ENCODE data around the gene NLGN1.

NLGN1 gene

DNA sequence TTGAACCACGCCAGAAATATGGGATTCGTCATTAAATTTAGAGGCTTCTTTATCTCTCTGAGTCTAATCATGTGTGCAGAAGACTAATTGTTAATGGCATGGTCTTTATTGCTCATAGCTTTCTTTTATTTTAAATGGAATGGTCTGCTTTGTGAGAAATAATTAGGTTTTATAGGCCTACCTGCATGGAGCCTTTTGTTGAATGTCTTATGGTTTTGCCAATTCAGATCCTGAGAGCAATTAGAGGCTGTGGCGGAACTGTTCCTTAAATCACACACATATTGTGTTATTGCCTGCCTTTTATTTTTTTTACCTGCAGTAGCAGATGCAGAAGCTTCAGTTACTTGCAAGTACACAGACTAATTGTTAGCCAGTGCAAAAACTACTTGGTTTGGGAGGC lies 306.2 kb downstream of the NLGN1 start:
- DNase-seq (ENCODE audit: low read depth): no peak
- no peak overlapping the region for H3K4me3 ChIP-seq (ENCODE audit: low read length)
- no peak for TF ChIP-seq CTCF (conservative IDR thresholded peaks at IDR 0.05; ENCODE audit: low read length)

DNA sequence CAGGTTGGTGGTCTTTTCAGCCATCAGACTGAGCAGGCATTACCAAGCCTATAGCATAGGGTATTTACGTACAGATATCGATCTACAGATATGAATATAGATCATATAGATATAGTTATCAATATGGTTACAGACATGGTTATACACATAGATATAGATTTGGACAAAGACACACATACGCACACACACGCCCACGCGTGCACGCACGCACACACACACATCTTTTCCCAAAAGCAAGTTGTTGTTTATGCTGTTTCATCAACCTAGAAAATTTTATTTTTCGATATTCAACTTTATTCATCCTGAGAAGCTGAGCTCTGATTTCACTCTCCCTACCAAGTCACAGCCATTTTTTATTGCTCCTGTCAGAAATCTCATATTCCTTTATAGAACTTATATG lies 309.1 kb downstream of the NLGN1 start:
- TF ChIP-seq CTCF (conservative IDR thresholded peaks at IDR 0.05; ENCODE audit: low read length): no peak
- H3K4me3 ChIP-seq (ENCODE audit: low read length): no peak overlapping the region

DNA sequence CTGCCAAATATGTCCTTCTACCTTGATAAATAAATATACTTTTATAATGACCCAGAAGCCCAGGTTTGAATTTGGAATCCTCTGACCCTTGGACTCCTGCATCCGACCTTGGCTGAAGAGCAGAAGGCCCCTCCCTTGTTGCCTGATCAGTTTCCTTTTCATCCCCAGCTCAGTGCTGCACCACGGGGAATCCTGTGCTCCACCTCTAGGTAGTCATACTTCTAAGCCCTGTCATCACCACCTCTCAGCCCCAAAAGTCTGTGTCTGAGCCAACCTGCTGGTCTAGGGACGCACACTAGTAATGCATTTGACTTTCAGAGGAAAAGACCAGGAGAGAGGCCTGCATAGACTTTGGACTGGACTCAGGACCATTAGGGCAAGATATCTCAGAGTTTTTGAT lies 310.6 kb downstream of the NLGN1 start:
- no peak for DNase-seq (ENCODE audit: low read depth)
- TF ChIP-seq CTCF (conservative IDR thresholded peaks at IDR 0.05; ENCODE audit: low read length): no peak

More for the DNA sequence above, 309.1 kb downstream of the NLGN1 start:
- DNase-seq (ENCODE audit: low read depth): no peak

DNA sequence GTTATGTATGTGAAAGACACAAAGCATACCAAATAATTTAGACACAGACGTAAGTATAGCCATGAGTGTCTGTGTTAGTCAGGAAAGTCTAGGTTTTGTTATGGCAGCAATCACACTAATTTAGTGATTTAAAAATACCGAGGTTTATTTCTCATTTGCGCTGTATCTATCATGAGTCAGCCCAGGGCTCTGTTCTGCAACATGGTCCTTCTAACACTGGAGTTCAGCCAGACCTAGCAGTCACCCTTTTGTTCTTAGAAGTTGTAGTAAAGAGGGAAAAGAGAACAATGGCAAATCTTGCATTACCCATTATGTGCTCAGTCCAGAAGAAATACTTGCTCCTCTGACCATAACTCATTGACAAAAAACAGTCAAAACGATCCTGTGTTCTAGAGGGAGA lies 311.5 kb downstream of the NLGN1 start:
- no peak for TF ChIP-seq CTCF (conservative IDR thresholded peaks at IDR 0.05; ENCODE audit: low read length)
- DNase-seq (ENCODE audit: low read depth): peak; percentile 44
- no peak overlapping the region for H3K4me3 ChIP-seq (ENCODE audit: low read length)

More for the DNA sequence above, 310.6 kb downstream of the NLGN1 start:
- no peak overlapping the region for H3K4me3 ChIP-seq (ENCODE audit: low read length)

- DNase-seq (ENCODE audit: low read depth): no peak
- no peak for TF ChIP-seq CTCF (conservative IDR thresholded peaks at IDR 0.05; ENCODE audit: low read length)
- no peak overlapping the region for H3K4me3 ChIP-seq (ENCODE audit: low read length)
These were observed 314.1 kb downstream of the NLGN1 start for GRCh38 chr3:173711619-173712018.

DNA sequence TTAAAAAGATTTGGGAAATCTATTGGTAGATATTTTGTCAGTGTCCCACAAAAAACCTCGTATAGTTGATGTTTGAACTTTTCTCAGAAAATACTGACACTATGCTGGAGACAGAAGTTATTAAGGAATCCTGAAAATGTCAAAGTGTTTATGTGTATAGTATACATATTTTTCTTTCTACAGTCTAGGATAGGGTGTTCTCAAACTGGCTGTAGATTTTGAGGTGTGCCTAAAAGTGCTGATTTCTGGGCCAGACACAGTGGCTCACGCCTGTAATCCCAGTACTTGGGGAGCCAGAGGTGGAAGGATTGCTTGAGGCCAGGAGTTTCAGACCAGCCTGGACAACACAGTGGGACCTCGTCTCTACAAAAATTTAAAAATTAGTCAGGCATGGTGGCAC lies 322.0 kb downstream of the NLGN1 start:
- no peak overlapping the region for H3K4me3 ChIP-seq (ENCODE audit: low read length)
- TF ChIP-seq CTCF (conservative IDR thresholded peaks at IDR 0.05; ENCODE audit: low read length): no peak
- no peak for DNase-seq (ENCODE audit: low read depth)

- no peak overlapping the region for H3K4me3 ChIP-seq (ENCODE audit: low read length)
- no peak for DNase-seq (ENCODE audit: low read depth)
- TF ChIP-seq CTCF (conservative IDR thresholded peaks at IDR 0.05; ENCODE audit: low read length): no peak
These were observed 328.0 kb downstream of the NLGN1 start for GRCh38 chr3:173725507-173725906.
